Posterior cingulate gyrus (tissue), 11 donors: Measurements from ENCODE around the gene COL20A1.

Experiments used
- DNase-seq, 10 donors: peaks; one replicate each; pipeline versions ENCODE4 v3.0.0 to v3.0.0-alpha.2; 2020 to 2021; ENCODE audit warnings: mixed read lengths in 3 of 10
- intact Hi-C: fragments of 100-400 bp; cut with DNase I; formaldehyde crosslinking; loops from one replicate; pipeline ENCODE4 v1.15.1; 2023

COL20A1 gene

GRCh38 chr20:63380346-63380870 lies 87.4 kb downstream of the COL20A1 start:
- intact Hi-C loops, result loop anchor here (2.0 kb wide), 1 partner anchor 158 kb away; no protein-coding TSS in a partner anchor
- DNase-seq, result peak in 1 of 10 donors; percentile 74

DNA sequence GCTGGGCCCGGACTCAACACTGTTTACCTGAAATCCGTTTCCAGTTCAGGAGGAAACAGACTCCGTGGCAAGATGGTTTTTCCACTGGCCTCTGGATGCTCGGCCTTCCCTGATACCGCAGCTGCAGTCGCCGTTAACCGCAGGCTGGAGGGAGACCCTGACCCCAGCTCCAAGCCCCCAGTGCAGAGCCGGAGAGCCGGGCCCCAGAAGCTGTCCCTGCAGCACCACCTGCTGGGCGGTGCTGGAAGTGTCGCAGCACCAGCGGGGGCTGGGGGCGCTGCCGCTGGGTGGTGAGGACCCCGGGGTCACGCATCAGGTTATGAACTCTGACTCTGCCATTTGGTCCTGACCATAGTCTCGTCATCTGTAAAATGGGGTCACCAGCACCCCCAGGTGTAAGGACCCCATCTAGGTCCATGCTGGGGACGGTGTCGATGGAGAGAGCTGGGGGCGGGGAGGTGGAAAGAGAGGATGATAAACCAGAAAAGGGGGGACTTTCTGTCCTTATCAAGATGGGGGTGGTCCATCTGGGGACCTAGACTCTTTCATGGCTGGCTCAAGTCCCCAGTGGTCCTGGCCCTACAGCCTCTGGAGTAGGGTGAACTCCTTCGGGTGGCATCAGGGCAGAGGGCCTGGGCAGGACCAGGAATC lies 88.9 kb downstream of the COL20A1 start:
- DNase-seq, result peak in 3 of 10 donors; percentile 39 to 86 (median 49)
- intact Hi-C loops, result loop anchor here (1.0 to 2.0 kb wide), 2 partner anchors 73 to 159 kb away; no protein-coding TSS in a partner anchor

DNA sequence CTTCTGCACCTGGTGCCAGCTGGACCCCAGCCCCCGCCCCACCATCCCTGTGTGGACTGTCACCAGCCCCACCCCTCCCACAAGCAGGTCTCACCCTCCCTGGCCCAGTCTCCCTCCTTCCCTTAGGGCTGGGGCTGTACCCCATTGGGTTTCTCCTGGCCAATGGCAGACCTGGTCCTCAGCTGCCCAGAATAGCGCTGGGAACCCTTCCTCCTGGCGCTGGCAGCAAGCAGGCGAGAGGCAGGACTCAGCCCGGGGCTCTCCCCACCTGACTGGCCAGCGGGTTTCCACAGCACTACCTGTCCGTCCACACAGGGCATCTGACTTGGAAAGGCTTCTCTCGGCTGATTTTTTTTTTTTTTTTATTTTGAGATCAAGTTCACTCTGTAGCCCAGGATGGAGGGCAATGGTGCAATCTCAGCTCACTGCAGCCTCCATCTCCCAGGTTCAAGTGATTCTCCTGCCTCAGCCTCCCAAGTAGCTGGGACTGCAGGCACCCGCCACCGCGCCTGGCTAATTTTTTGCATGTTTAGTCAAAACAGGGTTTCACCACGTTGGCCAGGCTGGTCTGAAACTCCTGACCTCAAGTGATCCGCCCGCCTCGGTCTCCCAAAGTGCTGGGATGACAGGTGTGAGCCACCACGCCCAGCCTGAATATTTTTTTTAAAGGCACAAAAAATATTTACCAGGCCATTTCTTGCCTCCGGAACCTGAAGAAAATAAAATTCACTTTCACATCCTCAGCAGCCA lies 89.7 kb downstream of the COL20A1 start:
- intact Hi-C loops, result no loop called here
- peak in 1 of 10 donors; percentile 70 for DNase-seq

- intact Hi-C loops, result no loop called here
- DNase-seq, result peak in 1 of 10 donors; percentile 35
Observed at GRCh38 chr20:63383556-63383955, 90.6 kb downstream of the COL20A1 start.

DNA sequence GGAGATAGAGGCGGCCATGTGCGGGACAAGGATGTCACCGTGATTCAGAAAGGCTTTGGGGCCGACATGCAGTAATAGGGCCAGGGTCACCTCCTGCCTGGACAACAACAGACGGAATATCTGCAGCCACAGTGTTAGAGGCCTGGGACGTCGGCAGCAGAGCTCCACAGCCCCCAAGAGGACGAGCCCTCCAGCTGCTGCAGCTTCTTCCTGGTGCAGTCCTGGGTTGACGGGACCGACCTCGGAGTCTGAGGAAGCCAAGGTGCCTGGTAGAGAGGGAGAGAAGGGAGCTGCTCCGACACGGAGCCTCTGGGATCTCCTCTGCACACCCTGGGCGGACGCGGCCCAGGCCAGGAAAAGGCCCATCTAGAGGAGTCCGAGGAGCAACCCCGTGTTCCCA lies 91.3 kb downstream of the COL20A1 start:
- DNase-seq, result peak in 1 of 10 donors; percentile 71
- intact Hi-C loops, result no loop called here
